Smooth muscle cell (in vitro differentiated cells): Measurements from ENCODE around the gene CFD. TPM values are rescaled to one million over a fixed set of nuclear protein-coding genes. Genes with fewer than 3 reads are reported as not detected.

Experiments
- DNase-seq: peaks from one replicate; lab custom pipeline; 2025; ENCODE audit not compliant: unreplicated experiment; lab: John Stamatoyannopoulos, UW
- H2AFZ ChIP-seq: fragments of 200-600 bp; sonication (generic); 2 replicates; pipeline ENCODE4 v1.6.0; 2016; ENCODE audit warnings: antibody characterized with exemption, low read depth, mild to moderate bottlenecking
- H3F3A ChIP-seq: fragments of 200-600 bp; sonication (generic); 2 replicates; pipeline ENCODE4 v1.6.0; 2017; ENCODE audit warnings: antibody characterized with exemption, low read depth
- H3K27ac ChIP-seq: fragments of 200-600 bp; sonication (generic); 2 replicates; pipeline ENCODE4 v1.5.1; 2016; ENCODE audit warnings: low read depth, mild to moderate bottlenecking
- H3K27me3 ChIP-seq: fragments of 200-600 bp; sonication (generic); 2 replicates; pipeline ENCODE4 v1.6.1; 2016; ENCODE audit warnings: low read depth, mild to moderate bottlenecking
- H3K36me3 ChIP-seq: fragments of 200-600 bp; sonication (generic); 2 replicates; pipeline ENCODE4 v1.5.1; 2016; ENCODE audit warnings: low read depth
- H3K4me1 ChIP-seq: fragments of 200-600 bp; sonication (generic); 2 replicates; pipeline ENCODE4 v1.5.1; 2016; ENCODE audit warnings: low read depth
- H3K4me2 ChIP-seq: fragments of 200-600 bp; sonication (generic); 2 replicates; pipeline ENCODE4 v1.6.0; 2016; ENCODE audit warnings: mild to moderate bottlenecking
- H3K4me3 ChIP-seq: fragments of 200-600 bp; sonication (generic); 2 replicates; pipeline ENCODE4 v1.5.1; 2016; ENCODE audit warnings: mild to moderate bottlenecking
- H3K79me2 ChIP-seq: fragments of 200-600 bp; sonication (generic); 2 replicates; pipeline ENCODE4 v1.6.0; 2016; ENCODE audit warnings: low read depth, mild to moderate bottlenecking
- H3K9ac ChIP-seq: fragments of 200-600 bp; sonication (generic); 2 replicates; pipeline ENCODE4 v1.6.0; 2016; ENCODE audit warnings: low read depth
- H3K9me3 ChIP-seq: fragments of 200-600 bp; sonication (generic); replicated peaks from 2 replicates; pipeline ENCODE4 v1.5.1; 2016; ENCODE audit warnings: low read depth
- H4K20me1 ChIP-seq: fragments of 200-600 bp; sonication (generic); 2 replicates; pipeline ENCODE4 v1.6.0; 2016; ENCODE audit warnings: low read depth
- WGBS: methylation state at CpG from one replicate; pipeline ENCODE4 v1.1.7; 2016; ENCODE audit warnings: low lambda C conversion rate; 5-methylcytosine and 5-hydroxymethylcytosine counted together
- polyA plus RNA-seq: library from polyadenylated mRNA; unstranded; fragments of >200 nt; fragmentation: Nextera tagmentation; extraction: Ambion mirVana; gene quantifications from 2 replicates; pipeline ENCODE4 v1.2.1, GENCODE V29; 2016
- total RNA-seq: library from RNA; depleted of rRNA; stranded (reverse); fragments of >200 nt; gene quantifications from 2 replicates; pipeline ENCODE4 v1.2.3, GENCODE V29; 2014
- TF ChIP-seq, protein P1 (sequence below): fragments of 200-600 bp; sonication (generic); IDR thresholded peaks from 2 replicates; pipeline ENCODE4 v1.5.1; 2017; ENCODE audit warnings: borderline replicate concordance, mild to moderate bottlenecking, antibody characterized with exemption; ENCODE audit not compliant: insufficient read depth, poor library complexity, severe bottlenecking

CFD gene
- total RNA-seq (not detected in 2 replicates), polyA plus RNA-seq (0.34 and 1.9 TPM in 2 replicates)

DNA sequence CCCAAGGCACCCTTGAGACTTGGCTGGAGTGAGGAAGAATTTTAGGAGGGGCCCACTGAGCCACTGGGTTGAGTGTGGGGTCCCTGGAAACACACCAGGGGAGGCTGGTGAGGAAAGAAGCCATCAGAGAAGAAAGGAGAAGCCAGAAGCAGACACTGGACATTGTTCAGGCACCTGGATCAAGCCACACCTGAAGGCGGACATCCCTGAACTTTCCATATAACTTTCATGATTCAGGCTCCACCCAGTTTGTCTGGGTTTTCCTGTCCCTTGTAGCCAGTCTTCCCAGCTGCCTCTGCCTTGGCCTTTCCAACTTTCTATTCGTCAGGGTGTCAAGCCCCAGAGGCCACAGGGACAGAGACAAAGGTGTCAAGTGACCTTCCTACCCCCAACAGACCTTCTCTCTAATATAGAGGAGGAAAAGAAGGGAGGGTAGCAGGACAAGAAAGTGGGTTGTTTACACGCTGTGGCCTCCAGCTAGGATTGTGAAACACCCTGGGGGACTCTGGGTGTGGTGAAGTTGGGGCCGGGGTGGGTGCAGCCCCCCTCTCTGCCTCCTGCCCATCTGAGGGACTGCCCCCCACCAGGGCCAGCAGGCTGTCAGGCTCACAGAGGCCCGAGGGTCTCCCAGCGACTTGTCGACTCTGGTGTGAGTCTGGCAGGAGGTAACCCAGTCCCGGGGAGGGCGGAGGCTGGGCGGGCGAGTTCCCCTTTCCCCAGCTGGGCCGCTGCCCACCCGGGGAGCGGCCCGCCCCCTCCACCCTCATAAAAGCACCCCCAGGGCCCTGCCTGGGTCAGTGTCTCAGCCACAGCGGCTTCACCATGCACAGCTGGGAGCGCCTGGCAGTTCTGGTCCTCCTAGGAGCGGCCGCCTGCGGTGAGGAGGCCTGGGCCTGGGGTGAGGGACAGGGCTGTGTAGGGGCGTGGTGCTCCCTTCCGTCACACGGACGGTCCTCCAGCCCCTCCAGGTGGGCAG, at the start of gene CFD:
TSS of gene CFD (plus strand) at position 797 of the 976 bp plus-strand sequence. CDS start at position 823, 26 bp downstream.
- H3K9me3 ChIP-seq: no peaks in the 10 kb centered on the region
- no peak within 1 kb of the TSS for H3K27ac ChIP-seq
- peaks cover 33% of the 10 kb centered on the region for H3K27me3 ChIP-seq
- H4K20me1 ChIP-seq: no peaks in the 10 kb centered on the region
- H3K36me3 ChIP-seq: no peaks in the 10 kb centered on the region
- H3K79me2 ChIP-seq: no peaks in the 10 kb centered on the region
- 81% methylated on average over 19 of the region's 24 CpGs for WGBS
- no peaks in the 10 kb centered on the region for H3F3A ChIP-seq
- H3K4me3 ChIP-seq: peak within 1 kb of the TSS; percentile 21
- no peak within 1 kb of the TSS for H2AFZ ChIP-seq
- no peaks in the 10 kb centered on the region for H3K4me1 ChIP-seq
- H3K4me2 ChIP-seq: peak within 1 kb of the TSS; percentile 68
- H3K9ac ChIP-seq: no peak within 1 kb of the TSS
- DNase-seq: no peak
- TF ChIP-seq, protein P1, sequence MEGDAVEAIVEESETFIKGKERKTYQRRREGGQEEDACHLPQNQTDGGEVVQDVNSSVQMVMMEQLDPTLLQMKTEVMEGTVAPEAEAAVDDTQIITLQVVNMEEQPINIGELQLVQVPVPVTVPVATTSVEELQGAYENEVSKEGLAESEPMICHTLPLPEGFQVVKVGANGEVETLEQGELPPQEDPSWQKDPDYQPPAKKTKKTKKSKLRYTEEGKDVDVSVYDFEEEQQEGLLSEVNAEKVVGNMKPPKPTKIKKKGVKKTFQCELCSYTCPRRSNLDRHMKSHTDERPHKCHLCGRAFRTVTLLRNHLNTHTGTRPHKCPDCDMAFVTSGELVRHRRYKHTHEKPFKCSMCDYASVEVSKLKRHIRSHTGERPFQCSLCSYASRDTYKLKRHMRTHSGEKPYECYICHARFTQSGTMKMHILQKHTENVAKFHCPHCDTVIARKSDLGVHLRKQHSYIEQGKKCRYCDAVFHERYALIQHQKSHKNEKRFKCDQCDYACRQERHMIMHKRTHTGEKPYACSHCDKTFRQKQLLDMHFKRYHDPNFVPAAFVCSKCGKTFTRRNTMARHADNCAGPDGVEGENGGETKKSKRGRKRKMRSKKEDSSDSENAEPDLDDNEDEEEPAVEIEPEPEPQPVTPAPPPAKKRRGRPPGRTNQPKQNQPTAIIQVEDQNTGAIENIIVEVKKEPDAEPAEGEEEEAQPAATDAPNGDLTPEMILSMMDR: no peak

DNA sequence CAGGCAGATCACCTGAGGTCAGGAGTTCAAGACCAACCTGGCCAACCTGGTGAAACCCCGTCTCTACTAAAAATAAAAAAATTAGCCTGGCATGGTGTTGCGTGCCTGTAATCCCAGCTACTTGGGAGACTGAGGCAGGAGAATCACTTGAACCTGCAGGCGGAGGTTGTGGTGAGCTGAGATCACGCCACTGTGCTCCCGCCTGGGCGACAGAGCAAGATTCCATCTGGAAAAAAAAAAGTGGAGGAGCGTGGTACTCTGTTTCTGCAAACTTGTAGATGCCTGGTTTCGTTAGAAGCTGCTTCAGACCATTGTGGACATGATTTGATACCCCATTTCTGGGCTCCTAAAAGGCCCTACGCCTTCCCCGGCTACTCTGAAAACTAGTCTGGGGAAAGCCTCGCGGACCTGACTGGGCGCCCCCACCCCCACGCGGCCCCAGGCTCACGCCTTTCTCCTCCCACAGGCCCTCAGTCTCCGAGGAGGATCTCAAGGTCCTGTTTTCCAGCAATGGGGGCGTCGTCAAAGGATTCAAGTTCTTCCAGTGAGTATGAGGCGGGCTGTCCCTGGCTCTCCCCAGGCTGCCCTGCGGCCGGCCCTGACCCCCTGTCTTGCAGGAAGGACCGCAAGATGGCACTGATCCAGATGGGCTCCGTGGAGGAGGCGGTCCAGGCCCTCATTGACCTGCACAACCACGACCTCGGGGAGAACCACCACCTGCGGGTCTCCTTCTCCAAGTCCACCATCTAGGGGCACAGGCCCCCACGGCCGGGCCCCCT, 49.2 kb upstream of the CFD start:
- TF ChIP-seq, protein P1: no peak
- H3K9ac ChIP-seq: no peak overlapping the region
- DNase-seq: no peak
- WGBS: 94% methylated on average over 30 of the region's 30 CpGs
- H3K36me3 ChIP-seq: peaks cover 20% of the 10 kb centered on the region
- H3K27me3 ChIP-seq: no peaks in the 10 kb centered on the region
- H4K20me1 ChIP-seq: peaks cover 78% of the 10 kb centered on the region
- H3K4me1 ChIP-seq: no peaks in the 10 kb centered on the region
- no peak overlapping the region for H3K4me3 ChIP-seq
- H3F3A ChIP-seq: peaks cover 31% of the 10 kb centered on the region
- no peak overlapping the region for H3K4me2 ChIP-seq
- H3K79me2 ChIP-seq: peaks cover 49% of the 10 kb centered on the region
- no peaks in the 10 kb centered on the region for H3K9me3 ChIP-seq
- H3K27ac ChIP-seq: no peak overlapping the region
- H2AFZ ChIP-seq: no peak overlapping the region

DNA sequence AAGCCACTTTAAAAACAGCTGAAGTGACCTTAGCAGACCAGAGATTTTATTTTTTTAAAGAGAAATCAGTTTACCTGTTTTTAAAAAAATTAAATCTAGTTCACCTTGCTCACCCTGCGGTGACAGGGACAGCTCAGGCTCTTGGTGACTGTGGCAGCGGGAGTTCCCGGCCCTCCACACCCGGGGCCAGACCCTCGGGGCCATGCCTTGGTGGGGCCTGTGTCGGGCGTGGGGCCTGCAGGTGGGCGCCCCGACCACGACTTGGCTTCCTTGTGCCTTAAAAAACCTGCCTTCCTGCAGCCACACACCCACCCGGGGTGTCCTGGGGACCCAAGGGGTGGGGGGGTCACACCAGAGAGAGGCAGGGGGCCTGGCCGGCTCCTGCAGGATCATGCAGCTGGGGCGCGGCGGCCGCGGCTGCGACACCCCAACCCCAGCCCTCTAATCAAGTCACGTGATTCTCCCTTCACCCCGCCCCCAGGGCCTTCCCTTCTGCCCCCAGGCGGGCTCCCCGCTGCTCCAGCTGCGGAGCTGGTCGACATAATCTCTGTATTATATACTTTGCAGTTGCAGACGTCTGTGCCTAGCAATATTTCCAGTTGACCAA, 48.5 kb upstream of the CFD start:
- Histone ChIP-seq H3K9ac (no peak overlapping the region), H3K4me3 (no peak overlapping the region), H4K20me1 (peaks cover 71% of the 10 kb centered on the region), H3K4me2 (no peak overlapping the region), H3K27ac (no peak overlapping the region), H3K27me3 (no peaks in the 10 kb centered on the region), H3K4me1 (no peaks in the 10 kb centered on the region), H3F3A (peaks cover 27% of the 10 kb centered on the region), H3K9me3 (no peaks in the 10 kb centered on the region), H3K79me2 (peaks cover 42% of the 10 kb centered on the region), H2AFZ (no peak overlapping the region), H3K36me3 (peaks cover 20% of the 10 kb centered on the region)
- TF ChIP-seq, protein P1: no peak
- DNase-seq: no peak
- WGBS: 93% methylated on average over 15 of the region's 25 CpGs
